GM13977 (cell line): ENCODE data around the gene GSN.

Experiments
- DNase-seq: peaks from one replicate; pipeline ENCODE4 v3.0.0; 2012; ENCODE audit warnings: low spot score
- in situ Hi-C: fragments of 300-500 bp; cut with MboI; formaldehyde crosslinking; loops from one replicate; pipeline ENCODE4 v1.12.0; 2022; ENCODE audit warnings: low sequenced_read_pairs, low pct_unique_long_range_greater_than_20kb, mixed read lengths, inconsistent platforms; ENCODE audit not compliant: unreplicated experiment
- TF ChIP-seq, protein P1 (sequence below): IDR thresholded peaks from 2 replicates; pipeline ENCODE4 v1.5.1; 2012; ENCODE audit warnings: mild to moderate bottlenecking, control low read depth; ENCODE audit not compliant: insufficient read depth; ENCODE audit errors: extremely low read depth, missing control alignments

The GSN gene

DNA sequence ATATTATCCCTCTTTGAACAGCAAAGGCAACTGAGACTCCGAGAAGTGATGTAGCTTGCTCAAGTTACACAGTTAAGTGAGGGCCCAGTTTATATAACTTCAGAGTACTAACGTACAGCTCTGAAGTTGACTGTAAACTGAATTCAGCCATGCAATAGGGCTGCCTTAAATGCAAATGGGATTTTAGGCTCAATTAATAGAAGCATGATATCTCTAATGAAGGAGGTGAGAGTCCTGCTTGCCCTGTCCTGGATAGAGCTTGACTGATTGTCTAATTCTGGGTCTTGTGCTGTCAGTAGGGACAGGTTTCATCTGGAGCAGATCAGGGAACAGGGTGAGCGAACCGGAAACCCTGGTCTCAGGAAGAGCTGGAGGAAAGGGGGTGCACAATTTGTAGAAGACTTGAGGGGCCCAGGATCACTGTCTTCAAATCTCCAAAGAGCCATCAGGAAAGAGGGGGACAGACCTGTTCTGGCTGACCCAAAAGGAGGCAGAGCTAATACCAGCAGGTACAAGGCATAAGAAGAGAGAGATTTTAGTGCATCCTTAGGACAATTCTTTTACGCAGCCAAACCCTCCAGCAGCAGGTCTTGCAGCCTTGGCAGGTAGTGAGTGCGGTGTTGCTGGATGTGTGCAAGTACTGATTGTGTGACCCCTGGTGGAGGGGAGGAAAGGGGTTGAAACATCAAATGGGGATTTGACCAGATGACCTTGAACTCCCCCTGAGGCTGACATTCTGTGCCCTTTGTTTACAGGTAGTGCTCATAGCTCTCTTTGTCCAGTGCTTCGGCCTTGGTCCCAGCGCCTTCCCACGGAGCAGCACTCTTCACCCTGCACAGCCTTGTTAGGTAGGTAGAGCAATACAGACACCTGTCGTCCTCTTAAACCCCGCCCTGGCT lies 13.0 kb downstream of the GSN start:
- TF ChIP-seq, protein P1, sequence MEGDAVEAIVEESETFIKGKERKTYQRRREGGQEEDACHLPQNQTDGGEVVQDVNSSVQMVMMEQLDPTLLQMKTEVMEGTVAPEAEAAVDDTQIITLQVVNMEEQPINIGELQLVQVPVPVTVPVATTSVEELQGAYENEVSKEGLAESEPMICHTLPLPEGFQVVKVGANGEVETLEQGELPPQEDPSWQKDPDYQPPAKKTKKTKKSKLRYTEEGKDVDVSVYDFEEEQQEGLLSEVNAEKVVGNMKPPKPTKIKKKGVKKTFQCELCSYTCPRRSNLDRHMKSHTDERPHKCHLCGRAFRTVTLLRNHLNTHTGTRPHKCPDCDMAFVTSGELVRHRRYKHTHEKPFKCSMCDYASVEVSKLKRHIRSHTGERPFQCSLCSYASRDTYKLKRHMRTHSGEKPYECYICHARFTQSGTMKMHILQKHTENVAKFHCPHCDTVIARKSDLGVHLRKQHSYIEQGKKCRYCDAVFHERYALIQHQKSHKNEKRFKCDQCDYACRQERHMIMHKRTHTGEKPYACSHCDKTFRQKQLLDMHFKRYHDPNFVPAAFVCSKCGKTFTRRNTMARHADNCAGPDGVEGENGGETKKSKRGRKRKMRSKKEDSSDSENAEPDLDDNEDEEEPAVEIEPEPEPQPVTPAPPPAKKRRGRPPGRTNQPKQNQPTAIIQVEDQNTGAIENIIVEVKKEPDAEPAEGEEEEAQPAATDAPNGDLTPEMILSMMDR: no peak
- DNase-seq: no peak
- in situ Hi-C loops: no loop called here

- TF ChIP-seq, protein P1: no peak
- in situ Hi-C loops: no loop called here
- DNase-seq: no peak
These were observed 13.8 kb downstream of the GSN start for GRCh38 chr9:121281614-121282276.

- in situ Hi-C loops: no loop called here
- TF ChIP-seq, protein P1: no peak
- no peak for DNase-seq
These were observed 14.5 kb downstream of the GSN start for GRCh38 chr9:121282277-121283079.

DNA sequence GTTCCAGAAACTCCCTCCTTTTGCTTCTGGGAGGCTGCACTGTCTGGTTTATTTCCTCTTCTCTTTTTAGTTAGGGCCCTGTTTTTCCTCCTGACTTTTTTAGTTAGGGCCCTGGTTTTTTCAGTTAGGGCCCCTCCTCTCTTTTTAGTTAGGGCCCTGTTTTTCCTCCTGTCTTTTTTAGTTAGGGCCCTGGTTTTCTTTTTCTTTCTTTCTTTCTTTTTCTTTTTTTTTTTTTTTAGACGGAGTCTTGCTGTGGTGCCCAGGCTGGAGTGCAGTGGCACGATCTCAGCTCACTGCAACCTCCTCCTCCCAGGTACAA lies 15.1 kb downstream of the GSN start:
- TF ChIP-seq, protein P1: no peak
- in situ Hi-C loops: no loop called here
- no peak for DNase-seq

GRCh38 chr9:121283856-121284732 lies 16.1 kb downstream of the GSN start:
- TF ChIP-seq, protein P1: no peak
- in situ Hi-C loops: no loop called here
- no peak for DNase-seq
